K562 (cell line): Measurements from ENCODE around the gene KLHDC2. TPM values are rescaled to one million over a fixed set of nuclear protein-coding genes. Genes with fewer than 3 reads are reported as not detected.

Experiments
- CBX2 ChIP-seq: fragments of 200-600 bp; sonication (generic); IDR thresholded peaks from one replicate; pipeline ENCODE4 v1.6.1; 2012; ENCODE audit warnings: mild to moderate bottlenecking, low read length, inconsistent platforms; ENCODE audit not compliant: insufficient read depth, poor library complexity, severe bottlenecking
- CREB5 ChIP-seq: fragments of 250-450 bp; sonication (Bioruptor Pico); IDR thresholded peaks from 2 replicates; pipeline ENCODE4 v1.5.0; 2020; ENCODE audit warnings: mild to moderate bottlenecking
- ESRRA ChIP-seq: fragments of 450-650 bp; IDR thresholded peaks from 2 replicates; pipeline ENCODE4 v1.6.1; 2014; ENCODE audit warnings: low read depth, mild to moderate bottlenecking, moderate library complexity, borderline replicate concordance
- HINFP ChIP-seq: fragments of 450-650 bp; conservative IDR thresholded peaks from 2 replicates; pipeline ENCODE4 v1.6.1; 2016; ENCODE audit warnings: missing genetic modification characterization, low read depth, mild to moderate bottlenecking, control low read depth, missing compliant biosample characterization
- LARP7 ChIP-seq: fragments of 450-650 bp; IDR thresholded peaks from 2 replicates; pipeline ENCODE4 v1.6.1; 2016
- MBD1 ChIP-seq: fragments of 250-450 bp; sonication (Bioruptor Pico); IDR thresholded peaks from 2 replicates; pipeline ENCODE4 v1.8.0; 2022; ENCODE audit warnings: inconsistent platforms
- MLLT1 ChIP-seq, 2 experiments: fragments of 450-650 bp; IDR thresholded peaks; 2 replicates each; pipeline ENCODE4 v1.6.1; 2016
- PHF20 ChIP-seq: fragments of 450-650 bp; IDR thresholded peaks from 2 replicates; pipeline ENCODE4 v1.6.1; 2018; ENCODE audit not compliant: partially characterized antibody
- SAP30 ChIP-seq: fragments of 200-600 bp; sonication (generic); IDR thresholded peaks from 2 replicates; pipeline ENCODE4 v1.6.1; 2012; ENCODE audit warnings: borderline replicate concordance, low read depth, mild to moderate bottlenecking, moderate library complexity, low read length, control low read depth, inconsistent platforms; ENCODE audit not compliant: insufficient read depth, poor library complexity, severe bottlenecking
- TAF7 ChIP-seq: fragments of 450-650 bp; IDR thresholded peaks from 2 replicates; pipeline ENCODE4 v1.6.1; 2016; ENCODE audit warnings: missing genetic modification characterization, missing compliant biosample characterization
- ZBED1 ChIP-seq: IDR thresholded peaks from 2 replicates; pipeline ENCODE4 v1.6.1; 2014
- ZKSCAN3 ChIP-seq: fragments of 250-450 bp; sonication (Bioruptor Pico); IDR thresholded peaks from 2 replicates; pipeline ENCODE4 v1.4.0; 2020
- polyA plus RNA-seq, 8 experiments: library from polyadenylated mRNA; depleted of rRNA in 4 of 8; stranded (reverse) in 5 of 8; unstranded in 3 of 8; fragments of >200 nt; fragmentation: Nextera tagmentation in 2 of 8; fragmentation: Illumina TruSeq in 1 of 8; extraction: Ambion mirVana in 2 of 8; extraction: Trizol in 1 of 8; gene quantifications; 2 replicates each; pipeline versions ENCODE4 v1.2.1 to v1.2.3, GENCODE V29; 2011 to 2014; ENCODE audit warnings: inconsistent platforms in 1 of 8, missing spikeins in 1 of 8
- total RNA-seq, 7 experiments: library from RNA; depleted of rRNA in 6 of 7; stranded (reverse); fragments of >200 nt in 6 of 7; fragmentation: Illumina TruSeq in 2 of 7; extraction: Trizol in 2 of 7; gene quantifications; 2 replicates each; pipeline versions ENCODE4 v1.2.1 to v1.2.3, GENCODE V29; 2011 to 2021; ENCODE audit warnings: low replicate concordance in 1 of 7
- TF ChIP-seq, protein P1 (sequence below): sonication (generic); formaldehyde crosslinking; IDR thresholded peaks from 2 replicates; pipeline ENCODE4 v1.8.1; 2023; ENCODE audit warnings: mild to moderate bottlenecking, missing genetic modification reagents
- TF ChIP-seq, protein P2 (sequence below): fragments of 250-450 bp; sonication (Bioruptor Pico); IDR thresholded peaks from 2 replicates; pipeline ENCODE4 v1.4.0; 2020
- TF ChIP-seq, protein P3 (sequence below): fragments of 450-650 bp; IDR thresholded peaks from 2 replicates; pipeline ENCODE4 v1.7.1; 2018; ENCODE audit warnings: mild to moderate bottlenecking, low read depth; ENCODE audit not compliant: partially characterized antibody

Gene KLHDC2
- total and polyA plus RNA-seq, 9 of the 15 experiments (the other 6 are each of a cell fraction or from before 2014, with no cell fraction given) = 6.3 to 41.7 (median 20.0) TPM

- TF ChIP-seq, protein P1, sequence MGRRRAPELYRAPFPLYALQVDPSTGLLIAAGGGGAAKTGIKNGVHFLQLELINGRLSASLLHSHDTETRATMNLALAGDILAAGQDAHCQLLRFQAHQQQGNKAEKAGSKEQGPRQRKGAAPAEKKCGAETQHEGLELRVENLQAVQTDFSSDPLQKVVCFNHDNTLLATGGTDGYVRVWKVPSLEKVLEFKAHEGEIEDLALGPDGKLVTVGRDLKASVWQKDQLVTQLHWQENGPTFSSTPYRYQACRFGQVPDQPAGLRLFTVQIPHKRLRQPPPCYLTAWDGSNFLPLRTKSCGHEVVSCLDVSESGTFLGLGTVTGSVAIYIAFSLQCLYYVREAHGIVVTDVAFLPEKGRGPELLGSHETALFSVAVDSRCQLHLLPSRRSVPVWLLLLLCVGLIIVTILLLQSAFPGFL (CRISPR knock-in tag) = no peak
- TF ChIP-seq, protein P2, sequence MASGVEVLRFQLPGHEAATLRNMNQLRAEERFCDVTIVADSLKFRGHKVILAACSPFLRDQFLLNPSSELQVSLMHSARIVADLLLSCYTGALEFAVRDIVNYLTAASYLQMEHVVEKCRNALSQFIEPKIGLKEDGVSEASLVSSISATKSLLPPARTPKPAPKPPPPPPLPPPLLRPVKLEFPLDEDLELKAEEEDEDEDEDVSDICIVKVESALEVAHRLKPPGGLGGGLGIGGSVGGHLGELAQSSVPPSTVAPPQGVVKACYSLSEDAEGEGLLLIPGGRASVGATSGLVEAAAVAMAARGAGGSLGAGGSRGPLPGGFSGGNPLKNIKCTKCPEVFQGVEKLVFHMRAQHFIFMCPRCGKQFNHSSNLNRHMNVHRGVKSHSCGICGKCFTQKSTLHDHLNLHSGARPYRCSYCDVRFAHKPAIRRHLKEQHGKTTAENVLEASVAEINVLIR (CRISPR knock-in tag) = no peak
- TF ChIP-seq PHF20 (no peak), MLLT1 (IDR thresholded peaks at IDR 0.05) (no peak), TAF7 (no peak), LARP7 (no peak), SAP30 (no peak), CBX2 (no peak), ESRRA (no peak; the same call in 1 of the 2 replicates), HINFP (tag) (no peak), ZKSCAN3 (no peak), MBD1 (CRISPR knock-in tag) (no peak), ZBED1 (no peak), CREB5 (CRISPR knock-in tag) (no peak)
- TF ChIP-seq, protein P3, sequence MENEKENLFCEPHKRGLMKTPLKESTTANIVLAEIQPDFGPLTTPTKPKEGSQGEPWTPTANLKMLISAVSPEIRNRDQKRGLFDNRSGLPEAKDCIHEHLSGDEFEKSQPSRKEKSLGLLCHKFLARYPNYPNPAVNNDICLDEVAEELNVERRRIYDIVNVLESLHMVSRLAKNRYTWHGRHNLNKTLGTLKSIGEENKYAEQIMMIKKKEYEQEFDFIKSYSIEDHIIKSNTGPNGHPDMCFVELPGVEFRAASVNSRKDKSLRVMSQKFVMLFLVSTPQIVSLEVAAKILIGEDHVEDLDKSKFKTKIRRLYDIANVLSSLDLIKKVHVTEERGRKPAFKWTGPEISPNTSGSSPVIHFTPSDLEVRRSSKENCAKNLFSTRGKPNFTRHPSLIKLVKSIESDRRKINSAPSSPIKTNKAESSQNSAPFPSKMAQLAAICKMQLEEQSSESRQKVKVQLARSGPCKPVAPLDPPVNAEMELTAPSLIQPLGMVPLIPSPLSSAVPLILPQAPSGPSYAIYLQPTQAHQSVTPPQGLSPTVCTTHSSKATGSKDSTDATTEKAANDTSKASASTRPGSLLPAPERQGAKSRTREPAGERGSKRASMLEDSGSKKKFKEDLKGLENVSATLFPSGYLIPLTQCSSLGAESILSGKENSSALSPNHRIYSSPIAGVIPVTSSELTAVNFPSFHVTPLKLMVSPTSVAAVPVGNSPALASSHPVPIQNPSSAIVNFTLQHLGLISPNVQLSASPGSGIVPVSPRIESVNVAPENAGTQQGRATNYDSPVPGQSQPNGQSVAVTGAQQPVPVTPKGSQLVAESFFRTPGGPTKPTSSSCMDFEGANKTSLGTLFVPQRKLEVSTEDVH = no peak
Measured at GRCh38 chr14:49767571-49768300, at the start of gene KLHDC2 (continued).
